Gastroesophageal sphincter (tissue), 4 donors: ENCODE results near the gene SDK1. TPM values are rescaled to one million over a fixed set of nuclear protein-coding genes. Genes with fewer than 3 reads are reported as not detected.

Source experiments
- ATAC-seq: fragments of 150-250 bp; one replicate; pipeline ENCODE4 v1.9.1; 2016; ENCODE audit warnings: mild to moderate bottlenecking, moderate library complexity
- H3K27ac ChIP-seq, 4 donors: fragments of 200-600 bp; sonication (generic) in 3 of 4; 1 replicate in 3 of 4; 2 replicates in 1 of 4; pipeline ENCODE4 v1.5.1; 2016 to 2019
- H3K27me3 ChIP-seq: fragments of 200-600 bp; sonication (generic); one replicate; pipeline ENCODE4 v1.5.1; 2019
- H3K36me3 ChIP-seq, 2 donors: fragments of 200-600 bp; sonication (generic); one replicate each; pipeline ENCODE4 v1.5.1; 2019; ENCODE audit warnings: control low read depth in 1 of 2
- H3K4me1 ChIP-seq, 3 donors: fragments of 200-600 bp; sonication (generic); 1 replicate in 2 of 3; 2 replicates in 1 of 3; pipeline ENCODE4 v1.5.1; 2016 to 2019; ENCODE audit warnings: control low read depth in 2 of 3
- H3K4me3 ChIP-seq, 2 donors: fragments of 200-600 bp; sonication (generic); one replicate each; pipeline ENCODE4 v1.5.1; 2019; ENCODE audit warnings: mild to moderate bottlenecking in 1 of 2, moderate library complexity in 1 of 2
- H3K9me3 ChIP-seq, 3 donors: fragments of 200-600 bp; sonication (generic); one replicate each; pipeline ENCODE4 v1.5.1; 2017 to 2019; ENCODE audit warnings: control low read depth in 2 of 3
- EP300 ChIP-seq: sonication (generic); formaldehyde crosslinking; IDR thresholded peaks from one replicate; pipeline ENCODE4 v1.6.1; 2017; ENCODE audit warnings: antibody characterized with exemption, mild to moderate bottlenecking
- POLR2A ChIP-seq, 2 donors: fragments of 450-650 bp; IDR thresholded peaks; one replicate each; pipeline ENCODE4 v1.6.1; 2017; ENCODE audit warnings: antibody characterized with exemption in 2 of 2, mild to moderate bottlenecking in 2 of 2, moderate library complexity in 1 of 2
- POLR2AphosphoS5 ChIP-seq: sonication (generic); formaldehyde crosslinking; IDR thresholded peaks from one replicate; pipeline ENCODE4 v1.6.1; 2017; ENCODE audit warnings: antibody characterized with exemption
- WGBS, 2 donors: methylation state at CpG; one replicate each; pipeline ENCODE4 v1.1.5; 2018; ENCODE audit warnings: low coverage in 1 of 2; 5-methylcytosine and 5-hydroxymethylcytosine counted together
- total RNA-seq, 4 donors: library from RNA; depleted of rRNA; stranded (reverse); fragments of >200 nt; gene quantifications; one replicate each; pipeline ENCODE4 v1.1.0, GENCODE V29; 2016
- TF ChIP-seq, protein P1 (sequence below), 4 experiments: fragments of 200-600 bp in 2 of 4; fragments of 450-650 bp in 2 of 4; sonication (generic) in 1 of 4; IDR thresholded peaks; one replicate each; pipeline ENCODE4 v1.5.1; 2017 to 2019; ENCODE audit warnings: antibody characterized with exemption in 4 of 4, mild to moderate bottlenecking in 2 of 4, moderate library complexity in 2 of 4

Gene SDK1
- total RNA-seq, 4 donors from 2014 or later = 6.1 to 13.6 (median 8.7) TPM

- no peak overlapping the region for H3K4me3 ChIP-seq
- no peak overlapping the region for H3K27ac ChIP-seq
- no peaks in the 10 kb centered on the region for H3K27me3 ChIP-seq
- 70 to 72% methylated on average over 2 to 3 of the region's 3 CpGs for WGBS, 2 donors
- TF ChIP-seq POLR2A (IDR thresholded peaks at IDR 0.05) = no peak
- no peak for TF ChIP-seq POLR2AphosphoS5
- TF ChIP-seq, protein P1, sequence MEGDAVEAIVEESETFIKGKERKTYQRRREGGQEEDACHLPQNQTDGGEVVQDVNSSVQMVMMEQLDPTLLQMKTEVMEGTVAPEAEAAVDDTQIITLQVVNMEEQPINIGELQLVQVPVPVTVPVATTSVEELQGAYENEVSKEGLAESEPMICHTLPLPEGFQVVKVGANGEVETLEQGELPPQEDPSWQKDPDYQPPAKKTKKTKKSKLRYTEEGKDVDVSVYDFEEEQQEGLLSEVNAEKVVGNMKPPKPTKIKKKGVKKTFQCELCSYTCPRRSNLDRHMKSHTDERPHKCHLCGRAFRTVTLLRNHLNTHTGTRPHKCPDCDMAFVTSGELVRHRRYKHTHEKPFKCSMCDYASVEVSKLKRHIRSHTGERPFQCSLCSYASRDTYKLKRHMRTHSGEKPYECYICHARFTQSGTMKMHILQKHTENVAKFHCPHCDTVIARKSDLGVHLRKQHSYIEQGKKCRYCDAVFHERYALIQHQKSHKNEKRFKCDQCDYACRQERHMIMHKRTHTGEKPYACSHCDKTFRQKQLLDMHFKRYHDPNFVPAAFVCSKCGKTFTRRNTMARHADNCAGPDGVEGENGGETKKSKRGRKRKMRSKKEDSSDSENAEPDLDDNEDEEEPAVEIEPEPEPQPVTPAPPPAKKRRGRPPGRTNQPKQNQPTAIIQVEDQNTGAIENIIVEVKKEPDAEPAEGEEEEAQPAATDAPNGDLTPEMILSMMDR (IDR thresholded peaks at IDR 0.05) = no peak
- no peak for TF ChIP-seq EP300
- ATAC-seq = no peak
- H3K36me3 ChIP-seq = no peaks in the 10 kb centered on the region
- H3K9me3 ChIP-seq = no peaks in the 10 kb centered on the region
- no peaks in the 10 kb centered on the region for H3K4me1 ChIP-seq
Measured at GRCh38 chr7:3825491-3825890, 524.4 kb downstream of the SDK1 start.

- 77 to 90% methylated on average over 4 of the region's 4 CpGs for WGBS, 2 donors
- Histone ChIP-seq H3K4me3 (no peak overlapping the region), H3K9me3 (no peaks in the 10 kb centered on the region), H3K27me3 (no peaks in the 10 kb centered on the region), H3K27ac (no peak overlapping the region), H3K4me1 (no peaks in the 10 kb centered on the region), H3K36me3 (no peaks in the 10 kb centered on the region)
- ATAC-seq = no peak
- TF ChIP-seq POLR2A (IDR thresholded peaks at IDR 0.05) (no peak), EP300 (no peak), POLR2AphosphoS5 (no peak)
- TF ChIP-seq, protein P1 (IDR thresholded peaks at IDR 0.05) = no peak
Measured at GRCh38 chr7:3832199-3832598, 531.1 kb downstream of the SDK1 start.

GRCh38 chr7:3835109-3835508, 534.1 kb downstream of the SDK1 start:
- H3K9me3 ChIP-seq = no peaks in the 10 kb centered on the region
- no peak overlapping the region for H3K27ac ChIP-seq
- WGBS, 2 donors = 92 to 94% methylated on average over 8 of the region's 8 CpGs
- no peaks in the 10 kb centered on the region for H3K4me1 ChIP-seq
- no peak overlapping the region for H3K4me3 ChIP-seq
- no peak for ATAC-seq
- no peaks in the 10 kb centered on the region for H3K36me3 ChIP-seq
- no peak for TF ChIP-seq POLR2AphosphoS5
- no peak for TF ChIP-seq POLR2A (IDR thresholded peaks at IDR 0.05)
- no peak for TF ChIP-seq EP300
- TF ChIP-seq, protein P1 (IDR thresholded peaks at IDR 0.05) = no peak
- H3K27me3 ChIP-seq = no peaks in the 10 kb centered on the region

DNA sequence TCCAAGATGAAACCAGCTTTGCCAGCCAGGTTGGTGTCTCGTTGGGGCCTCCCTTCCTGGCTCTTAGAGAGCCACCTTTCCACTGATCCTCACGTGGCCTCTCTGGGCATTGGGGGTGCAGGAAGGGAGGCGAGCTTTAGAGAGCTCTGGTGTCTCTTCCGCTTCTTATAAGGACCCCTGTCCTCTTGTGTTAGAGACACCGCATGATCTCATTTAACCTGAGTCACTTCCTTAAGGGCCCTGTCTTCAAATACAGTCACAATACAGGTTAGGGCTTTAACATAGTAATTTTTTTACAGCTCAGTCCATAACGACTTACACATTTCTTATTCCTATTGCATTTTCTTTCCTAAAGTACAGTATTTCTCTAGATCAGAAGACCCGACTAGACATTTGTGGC, 535.8 kb downstream of the SDK1 start:
- ATAC-seq = no peak

DNA sequence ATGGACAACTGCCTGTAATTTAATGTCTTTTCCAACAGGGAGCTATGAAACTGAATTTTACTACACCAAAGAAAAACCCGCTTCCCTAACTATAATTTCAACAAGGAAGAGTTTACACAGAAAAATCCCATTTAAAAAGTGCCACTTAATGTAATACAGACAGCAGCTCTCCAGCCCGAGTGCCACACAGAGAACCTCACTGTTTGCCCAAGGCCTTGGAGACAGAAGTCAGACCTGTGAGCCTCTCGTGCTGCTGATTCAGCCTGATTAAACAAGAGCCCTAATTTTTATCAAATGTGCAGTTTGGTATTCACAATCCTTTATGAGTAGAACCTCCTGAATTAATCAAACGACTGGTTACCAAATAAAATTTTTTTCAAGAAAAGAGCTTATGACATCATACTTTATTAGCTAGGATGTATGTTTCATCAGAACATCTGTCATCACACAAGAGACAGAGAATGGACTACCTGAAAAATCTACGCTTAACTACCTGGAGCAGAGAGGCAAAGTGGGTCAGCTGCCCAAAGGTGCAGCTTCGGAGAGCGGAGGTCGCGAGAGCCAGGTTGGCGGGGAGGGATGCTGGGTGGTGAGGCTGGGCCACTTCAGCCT, 543.6 kb downstream of the SDK1 start:
- Histone ChIP-seq H3K36me3 (no peaks in the 10 kb centered on the region), H3K27ac (no peak overlapping the region), H3K27me3 (no peaks in the 10 kb centered on the region), H3K4me3 (no peak overlapping the region), H3K4me1 (no peaks in the 10 kb centered on the region), H3K9me3 (no peaks in the 10 kb centered on the region)
- 90 to 98% methylated on average over 2 to 10 of the region's 10 CpGs for WGBS, 2 donors
- no peak for ATAC-seq
- TF ChIP-seq EP300 (no peak), POLR2AphosphoS5 (no peak), POLR2A (IDR thresholded peaks at IDR 0.05) (no peak)
- TF ChIP-seq, protein P1 (IDR thresholded peaks at IDR 0.05) = no peak

More for the DNA sequence above, 535.8 kb downstream of the SDK1 start:
- Histone ChIP-seq H3K27me3 (no peaks in the 10 kb centered on the region), H3K4me1 (no peaks in the 10 kb centered on the region), H3K36me3 (no peaks in the 10 kb centered on the region), H3K9me3 (no peaks in the 10 kb centered on the region), H3K4me3 (no peak overlapping the region), H3K27ac (no peak overlapping the region)
- TF ChIP-seq POLR2A (IDR thresholded peaks at IDR 0.05) (no peak), POLR2AphosphoS5 (no peak)
- TF ChIP-seq, protein P1 (IDR thresholded peaks at IDR 0.05) = no peak
- WGBS, 2 donors = 83 to 98% methylated on average over 6 to 7 of the region's 7 CpGs
